ENCODE results near the gene MYCBPAP.

The MYCBPAP gene, protein sequence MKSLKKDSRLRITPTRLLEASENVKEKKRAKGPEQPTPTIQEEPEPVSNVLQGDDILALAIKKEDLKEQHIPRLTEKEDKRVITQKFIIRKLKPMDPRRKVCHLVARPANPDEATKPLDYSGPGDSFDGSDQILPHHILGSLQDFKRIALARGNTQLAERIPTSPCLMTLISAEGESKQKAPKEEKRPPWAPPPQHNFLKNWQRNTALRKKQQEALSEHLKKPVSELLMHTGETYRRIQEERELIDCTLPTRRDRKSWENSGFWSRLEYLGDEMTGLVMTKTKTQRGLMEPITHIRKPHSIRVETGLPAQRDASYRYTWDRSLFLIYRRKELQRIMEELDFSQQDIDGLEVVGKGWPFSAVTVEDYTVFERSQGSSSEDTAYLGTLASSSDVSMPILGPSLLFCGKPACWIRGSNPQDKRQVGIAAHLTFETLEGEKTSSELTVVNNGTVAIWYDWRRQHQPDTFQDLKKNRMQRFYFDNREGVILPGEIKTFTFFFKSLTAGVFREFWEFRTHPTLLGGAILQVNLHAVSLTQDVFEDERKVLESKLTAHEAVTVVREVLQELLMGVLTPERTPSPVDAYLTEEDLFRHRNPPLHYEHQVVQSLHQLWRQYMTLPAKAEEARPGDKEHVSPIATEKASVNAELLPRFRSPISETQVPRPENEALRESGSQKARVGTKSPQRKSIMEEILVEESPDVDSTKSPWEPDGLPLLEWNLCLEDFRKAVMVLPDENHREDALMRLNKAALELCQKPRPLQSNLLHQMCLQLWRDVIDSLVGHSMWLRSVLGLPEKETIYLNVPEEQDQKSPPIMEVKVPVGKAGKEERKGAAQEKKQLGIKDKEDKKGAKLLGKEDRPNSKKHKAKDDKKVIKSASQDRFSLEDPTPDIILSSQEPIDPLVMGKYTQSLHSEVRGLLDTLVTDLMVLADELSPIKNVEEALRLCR

DNA sequence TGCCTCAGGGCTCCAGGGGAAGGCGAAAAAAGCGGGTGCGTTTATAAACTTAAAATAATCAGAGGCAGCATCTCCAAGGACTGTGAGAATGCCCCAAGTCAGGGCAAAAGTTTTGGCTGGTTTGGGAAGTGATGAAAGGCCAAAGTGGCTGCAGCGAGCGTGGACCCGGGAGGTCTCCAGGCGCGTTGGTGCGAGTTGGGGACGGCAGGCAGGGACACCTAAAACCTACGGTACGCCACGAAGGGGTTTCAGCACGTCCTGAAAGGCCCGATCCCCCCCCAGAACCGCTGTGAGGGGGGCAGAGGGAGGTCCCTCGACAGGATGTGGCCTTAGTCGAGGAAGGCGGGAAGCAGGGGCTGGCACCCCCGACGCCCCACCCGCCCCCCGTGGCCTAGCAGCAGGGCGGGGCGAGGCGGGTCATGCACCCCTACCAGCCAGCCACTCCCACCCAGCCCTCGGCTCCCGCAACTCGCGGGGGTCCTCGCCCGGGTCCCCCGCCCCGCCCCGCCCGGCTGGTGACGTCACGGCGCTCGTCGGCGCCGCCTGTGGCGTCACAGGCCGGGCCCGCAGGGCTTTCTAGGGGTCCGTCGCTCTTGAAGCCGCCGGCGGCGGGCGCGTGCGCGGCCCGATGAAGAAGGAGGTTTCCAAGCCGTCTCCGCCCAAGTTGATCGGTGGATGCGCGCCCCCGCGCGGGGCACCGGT, at the start of gene MYCBPAP:
Gene MYCBPAP (plus strand): TSS at position 569 of the 702 bp plus-strand sequence. CDS start 236 bp downstream, outside the sequence.
- peak; percentile 70 for DNase-seq (ENCODE audit: low read depth)

DNA sequence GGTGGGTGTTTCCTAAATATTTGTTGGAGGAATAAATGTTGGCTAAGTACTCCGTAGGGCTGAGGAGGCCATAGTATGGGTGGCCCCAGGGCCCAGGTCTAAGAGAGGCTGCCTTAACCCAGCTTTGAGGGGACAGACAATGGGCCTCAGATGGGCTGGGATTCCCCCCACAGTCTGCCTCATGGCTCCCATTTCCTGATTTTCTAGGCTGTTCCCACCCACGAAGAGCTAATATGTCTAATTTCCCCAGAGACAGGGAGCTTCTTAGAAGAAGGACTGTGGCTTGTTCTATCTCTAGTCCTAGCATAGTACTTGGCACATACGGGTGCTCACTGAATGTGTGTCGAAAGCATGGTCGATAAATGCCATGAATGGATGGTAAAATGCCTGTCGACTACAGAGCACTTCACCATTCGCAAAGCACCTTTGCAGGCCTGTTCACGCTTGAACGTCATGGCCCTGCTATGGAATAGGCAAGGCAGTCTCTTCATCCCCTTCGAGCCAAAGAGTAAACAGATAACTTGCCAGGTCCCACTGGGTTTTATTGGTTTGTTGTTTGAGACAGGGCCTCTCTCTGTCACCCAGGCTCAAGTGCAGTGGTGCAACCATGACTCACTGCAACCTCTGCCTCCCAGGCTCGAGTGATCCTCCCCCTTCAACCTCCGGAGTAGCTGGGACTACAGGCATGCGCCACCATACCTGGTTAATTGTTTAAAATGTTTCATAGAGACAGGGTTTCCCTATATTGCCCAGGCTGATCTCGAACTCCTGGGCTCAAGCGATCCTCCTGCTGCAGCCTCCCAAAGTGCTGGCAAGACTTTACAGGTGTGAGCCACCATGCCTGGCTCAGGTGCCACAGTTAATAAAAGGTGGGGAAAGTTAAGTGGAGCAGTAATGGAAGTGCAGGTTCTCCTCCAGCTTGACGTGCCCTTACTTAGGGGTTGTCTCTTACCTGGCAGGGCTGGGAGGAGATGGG, 49.2 kb upstream of the MYCBPAP start:
- no peak for DNase-seq (ENCODE audit: low read depth)

DNA sequence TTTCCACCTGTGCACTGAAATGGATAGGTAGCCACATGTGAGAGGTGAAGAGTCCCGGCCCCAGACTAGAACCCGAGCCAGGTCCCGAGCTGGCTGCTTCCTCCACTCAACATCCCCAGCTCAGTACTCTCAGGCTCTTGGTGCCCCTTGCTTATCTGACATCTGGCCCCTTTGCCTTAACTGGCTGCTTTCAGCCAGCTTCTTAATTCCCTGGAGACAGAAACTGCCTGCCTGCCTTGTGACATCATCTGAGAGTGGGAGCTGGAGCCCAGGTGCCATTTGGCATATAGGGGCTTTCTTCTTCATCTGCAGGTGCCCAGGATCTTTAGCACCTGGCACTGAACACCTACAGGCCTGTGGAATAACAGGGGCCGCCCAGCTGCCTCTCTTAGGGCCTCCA, 48.5 kb upstream of the MYCBPAP start:
- DNase-seq (ENCODE audit: low read depth), result no peak

DNA sequence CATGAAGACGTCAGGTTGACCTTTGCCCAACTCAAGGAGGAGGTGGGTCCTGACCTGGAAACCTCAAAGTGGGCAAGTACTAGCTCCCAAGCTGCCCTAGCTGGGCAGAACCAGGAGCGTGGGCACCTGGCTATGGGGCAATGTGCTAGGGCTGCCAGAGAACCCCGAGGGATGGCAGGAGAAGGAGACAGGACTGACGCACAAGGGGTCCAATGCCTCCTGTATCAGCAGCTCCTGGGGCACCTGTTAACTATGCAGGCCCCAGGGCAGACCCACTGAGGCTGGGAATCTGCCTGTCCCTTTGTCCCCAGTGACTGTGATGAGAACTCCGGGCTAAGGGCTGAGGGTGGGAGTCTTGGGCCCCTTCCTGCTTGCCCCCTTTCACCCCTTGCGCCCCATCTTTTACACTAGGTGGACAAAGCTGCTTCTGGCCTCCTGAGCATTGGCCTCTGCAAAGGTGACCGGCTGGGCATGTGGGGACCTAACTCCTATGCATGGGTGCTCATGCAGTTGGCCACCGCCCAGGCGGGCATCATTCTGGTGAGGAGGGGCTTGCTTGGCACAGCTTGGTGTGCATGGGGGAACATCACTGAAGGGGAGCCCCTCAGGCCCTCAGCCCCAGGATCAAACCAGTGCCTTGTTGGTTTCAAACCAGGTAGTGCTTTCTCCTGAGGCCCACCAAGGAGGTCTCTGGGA, 47.3 kb upstream of the MYCBPAP start:
- DNase-seq (ENCODE audit: low read depth), result no peak

DNA sequence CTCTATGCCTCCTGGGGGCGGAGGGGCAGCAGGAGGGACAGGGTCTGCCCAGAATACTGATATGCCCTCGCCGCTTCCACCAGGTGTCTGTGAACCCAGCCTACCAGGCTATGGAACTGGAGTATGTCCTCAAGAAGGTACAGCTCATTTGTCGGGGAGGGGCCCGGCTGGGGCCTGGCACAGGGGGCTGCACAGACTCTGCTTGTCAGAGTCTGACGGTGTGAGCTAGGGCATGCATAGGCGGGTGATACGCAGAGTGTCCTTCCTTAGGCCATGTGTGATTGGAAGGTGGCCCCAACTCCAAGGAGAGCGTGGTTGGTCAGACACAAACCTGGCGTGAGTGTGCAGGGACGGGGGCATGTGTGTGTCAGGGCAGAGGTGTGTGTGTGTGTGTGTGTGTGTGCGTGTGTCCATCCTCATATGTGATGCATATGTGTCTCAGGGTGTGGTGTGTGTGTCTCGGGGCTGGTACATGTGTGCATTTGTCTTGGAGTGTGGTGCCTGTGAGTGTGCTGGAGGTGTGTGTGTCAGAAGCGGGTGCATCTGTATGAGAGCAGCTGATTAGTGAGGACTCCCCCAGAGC, 46.6 kb upstream of the MYCBPAP start:
- no peak for DNase-seq (ENCODE audit: low read depth)

DNA sequence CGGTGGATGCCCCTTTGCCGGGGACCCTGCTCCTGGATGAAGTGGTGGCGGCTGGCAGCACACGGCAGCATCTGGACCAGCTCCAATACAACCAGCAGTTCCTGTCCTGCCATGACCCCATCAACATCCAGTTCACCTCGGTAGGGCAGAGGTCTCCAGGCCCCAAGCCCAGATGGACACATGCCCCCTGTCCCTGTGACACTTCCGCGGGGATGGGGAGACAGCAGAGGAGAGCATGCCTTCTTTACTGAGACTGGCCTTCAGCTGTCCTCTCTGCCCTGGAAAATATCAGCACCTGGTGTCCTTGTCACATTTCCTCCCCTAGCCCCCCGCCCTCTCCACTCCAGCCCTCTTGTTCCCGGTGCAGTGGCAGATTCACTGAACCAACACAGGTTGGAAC, 45.8 kb upstream of the MYCBPAP start:
- no peak for DNase-seq (ENCODE audit: low read depth)

DNA sequence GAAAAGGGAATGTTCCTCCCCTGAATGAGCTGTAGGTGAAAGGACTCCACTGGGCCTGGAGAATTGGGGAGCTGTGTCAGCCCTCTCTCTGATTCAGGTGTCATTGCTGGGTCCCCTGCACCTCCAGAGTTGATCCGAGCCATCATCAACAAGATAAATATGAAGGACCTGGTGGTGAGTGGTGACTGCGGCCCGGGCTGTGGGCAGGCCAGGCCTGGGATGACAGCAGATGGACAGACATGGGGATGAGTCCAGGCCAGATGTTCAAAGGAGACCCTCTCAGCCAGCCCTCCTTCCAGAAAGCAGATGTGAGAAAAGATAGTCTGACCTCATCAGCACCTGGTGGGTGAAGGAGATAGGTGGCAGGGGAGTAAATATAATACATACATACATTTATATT, 44.1 kb upstream of the MYCBPAP start:
- no peak for DNase-seq (ENCODE audit: low read depth)

DNA sequence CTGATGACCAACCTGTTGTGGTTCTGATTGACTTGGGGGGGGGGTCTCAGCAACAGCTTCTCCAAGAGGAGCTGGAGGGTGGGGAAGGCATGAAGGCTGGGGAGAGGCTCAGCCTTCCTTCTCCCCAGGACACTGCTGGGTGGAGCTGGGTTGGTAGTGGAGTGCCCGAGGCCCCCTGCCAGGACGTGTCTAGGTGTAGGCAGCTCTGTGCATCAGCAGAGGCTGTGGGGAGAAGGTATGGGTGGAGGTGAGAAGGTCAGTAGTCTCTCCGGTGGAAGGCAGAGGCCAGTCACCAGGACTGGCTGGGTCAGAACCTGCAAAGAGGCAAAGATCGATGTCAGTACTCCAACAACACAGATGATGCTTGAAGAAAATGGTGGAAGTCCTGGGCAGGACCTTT, 43.5 kb upstream of the MYCBPAP start:
- DNase-seq (ENCODE audit: low read depth), result no peak

DNA sequence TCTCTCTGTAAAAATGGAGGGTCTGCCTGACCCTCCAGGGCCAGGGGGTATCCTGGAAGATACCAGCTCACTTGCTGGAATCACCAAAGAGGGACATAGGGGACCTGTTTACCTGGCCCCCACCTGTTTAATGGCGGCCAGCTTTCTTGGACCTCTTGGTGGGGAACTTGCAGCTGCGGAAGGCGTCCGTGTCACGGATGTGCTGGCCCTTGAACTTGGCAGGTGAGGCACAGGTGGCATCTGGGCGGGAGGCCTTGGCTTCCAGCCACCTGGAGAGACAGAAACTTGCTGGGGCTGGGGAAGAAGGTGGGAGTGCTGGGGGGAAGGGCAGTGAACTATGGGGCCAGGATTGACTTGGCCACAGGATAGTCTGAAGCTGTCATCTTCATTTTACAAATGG, 43.1 kb upstream of the MYCBPAP start:
- no peak for DNase-seq (ENCODE audit: low read depth)

DNA sequence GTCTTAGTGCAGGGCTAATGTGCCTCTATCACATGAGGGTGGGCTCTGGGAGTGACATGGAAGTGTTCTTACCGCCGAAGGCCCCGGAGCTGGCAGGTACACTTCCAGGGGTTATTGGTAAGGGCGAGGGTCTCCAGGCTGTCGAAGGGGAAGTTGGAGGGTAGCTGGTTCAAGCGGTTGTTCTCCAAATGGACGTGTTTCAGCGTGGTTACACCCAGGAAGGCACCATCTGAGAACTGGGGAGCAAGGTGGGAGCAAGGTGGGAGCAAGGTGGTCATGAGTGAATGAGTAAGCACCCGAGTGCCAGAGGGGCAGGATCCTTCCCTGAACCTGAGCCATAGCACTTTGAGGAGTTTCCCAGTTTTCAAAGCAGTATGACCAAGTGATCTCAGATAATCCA, 42.6 kb upstream of the MYCBPAP start:
- no peak for DNase-seq (ENCODE audit: low read depth)

DNA sequence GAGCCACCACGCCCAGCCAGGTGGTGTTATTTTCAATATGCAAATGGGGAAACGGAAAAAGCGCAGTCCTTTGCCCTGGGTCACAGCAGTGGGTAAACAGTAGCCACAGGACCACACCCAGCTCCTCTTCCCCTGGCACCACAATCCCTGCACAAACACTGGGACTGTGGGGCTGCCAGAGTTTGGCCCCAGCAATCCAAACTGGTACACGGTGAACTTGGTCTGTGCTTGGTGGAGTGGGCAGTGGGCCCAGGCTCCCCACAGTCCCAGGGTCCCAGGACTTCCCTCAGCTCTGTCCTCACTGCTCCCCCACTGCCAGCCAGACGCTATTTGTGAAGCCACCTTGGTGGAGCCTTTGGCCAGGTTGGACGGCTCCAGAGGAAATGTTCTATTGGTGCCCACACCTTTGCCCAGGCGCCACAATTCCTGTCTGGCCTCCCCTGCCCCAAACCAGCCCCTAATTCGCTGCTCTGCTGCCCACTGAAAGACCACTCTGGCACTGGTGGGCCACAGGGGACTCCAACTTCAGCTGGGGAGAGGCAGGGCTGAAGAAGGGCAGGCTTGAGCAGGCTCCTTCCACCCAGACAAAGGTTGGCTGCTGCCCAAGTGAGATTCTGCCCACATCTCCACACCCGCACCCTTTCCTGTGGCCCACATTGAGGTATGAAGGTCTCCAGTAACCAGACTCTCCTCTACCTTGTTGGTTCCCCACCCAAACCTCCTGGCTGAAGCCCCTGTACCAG, 41.7 kb upstream of the MYCBPAP start:
- DNase-seq (ENCODE audit: low read depth), result no peak

DNA sequence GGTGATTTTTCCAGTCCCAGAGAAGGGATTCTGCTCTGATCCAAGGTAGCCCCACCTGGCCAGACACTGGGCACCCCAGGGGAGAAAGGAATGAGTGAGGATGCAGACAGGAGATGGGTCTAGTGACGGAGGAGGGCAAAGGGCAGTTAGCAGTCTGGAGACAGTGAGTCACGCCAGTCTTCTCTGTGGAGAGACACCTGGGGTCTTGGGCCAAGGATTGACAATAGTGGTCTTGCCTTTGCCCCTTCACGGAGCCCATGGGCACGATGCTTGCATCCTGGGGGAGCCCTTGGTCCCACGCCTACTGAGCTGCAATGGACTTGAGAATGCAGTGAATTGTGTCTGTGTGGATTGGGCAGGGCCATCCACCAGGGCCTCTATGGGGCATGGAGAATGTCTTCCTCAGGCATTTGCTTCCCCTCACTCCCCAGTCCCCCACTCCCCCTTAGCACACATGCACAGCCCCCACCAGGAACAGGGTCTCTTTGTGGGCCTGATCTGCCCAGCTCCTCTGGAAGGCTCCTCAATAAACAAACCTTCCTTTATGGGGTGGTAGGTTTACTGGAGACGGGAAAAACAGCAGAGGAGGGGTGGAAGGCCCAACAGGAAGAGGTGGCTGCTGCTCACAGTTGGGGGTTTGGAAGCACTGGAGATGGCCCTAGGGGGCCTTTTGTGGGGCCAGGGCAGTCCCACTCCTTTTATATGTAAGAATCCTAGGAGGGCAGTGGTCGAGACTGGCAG, 41.0 kb upstream of the MYCBPAP start:
- no peak for DNase-seq (ENCODE audit: low read depth)

DNA sequence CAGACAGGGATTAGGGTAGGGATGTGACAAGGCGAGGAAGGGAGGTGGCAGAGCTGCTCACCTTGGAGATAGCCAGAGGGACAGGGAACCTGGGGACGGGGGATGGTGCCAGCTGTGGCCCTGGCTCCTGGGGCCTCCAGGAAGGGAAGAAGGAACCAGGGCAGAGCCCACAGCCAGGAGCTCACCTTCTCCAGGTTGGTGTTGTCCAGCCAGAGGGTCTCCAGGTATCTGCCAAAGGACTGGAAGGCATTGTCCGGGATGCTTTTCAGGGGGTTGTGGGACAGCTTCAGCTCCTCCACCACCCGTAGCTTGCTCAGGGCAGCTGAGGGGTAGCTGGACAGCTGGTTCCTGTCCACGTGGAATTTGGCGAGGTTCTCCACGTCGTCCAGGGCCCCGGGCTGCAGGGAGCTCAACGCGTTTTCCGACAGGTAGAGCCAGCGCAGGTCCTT, 40.4 kb upstream of the MYCBPAP start:
- no peak for DNase-seq (ENCODE audit: low read depth)

DNA sequence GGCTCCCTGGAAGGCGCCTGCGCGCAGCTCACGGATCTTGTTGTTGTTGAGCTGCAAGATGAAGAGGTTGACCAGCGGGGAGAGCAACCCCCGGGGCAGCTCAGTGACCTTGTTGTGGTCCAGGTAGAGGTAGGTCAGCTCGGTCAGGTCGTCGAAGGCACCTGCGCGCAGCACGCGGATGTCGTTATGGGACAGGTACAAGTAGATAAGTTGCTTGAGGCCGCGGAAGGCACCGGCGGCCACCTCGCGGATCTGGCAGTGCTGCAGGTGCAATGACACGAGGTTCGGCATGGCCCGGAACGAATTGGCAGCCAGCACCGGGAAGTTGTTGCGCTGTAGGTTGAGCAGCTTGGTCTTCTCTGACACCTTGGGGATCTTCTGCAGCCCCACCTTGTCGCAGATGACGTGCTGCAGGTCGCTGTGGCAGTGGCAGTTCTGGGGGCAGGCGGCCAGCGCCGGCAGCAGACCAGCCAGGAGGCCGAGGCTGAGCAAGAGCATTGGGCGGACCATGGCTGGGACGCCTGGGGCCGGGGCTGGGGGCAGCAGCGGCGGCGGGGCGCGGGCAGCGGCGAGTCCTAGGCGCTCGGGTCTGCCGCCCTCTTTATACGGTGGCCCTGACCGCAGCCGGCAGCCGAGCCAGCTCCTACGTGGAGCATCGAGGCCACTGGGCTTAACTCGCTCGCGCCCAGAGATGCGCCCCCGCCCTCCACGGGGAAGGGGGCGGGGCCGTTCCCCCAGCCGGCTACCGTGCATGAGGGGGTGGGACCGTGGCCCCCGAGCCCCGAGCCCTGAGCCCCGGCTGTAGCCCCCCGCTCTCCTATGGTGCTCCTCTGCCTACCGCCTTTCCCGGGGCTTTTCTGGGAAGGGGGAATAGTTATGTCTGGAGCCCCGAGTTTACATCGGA, 39.7 kb upstream of the MYCBPAP start, which contains the start of gene CHAD:
Gene CHAD (minus strand): TSS at position 577 of the 904 bp plus-strand sequence. CDS start 67 bp downstream, at position 510.
- DNase-seq (ENCODE audit: low read depth), result no peak

DNA sequence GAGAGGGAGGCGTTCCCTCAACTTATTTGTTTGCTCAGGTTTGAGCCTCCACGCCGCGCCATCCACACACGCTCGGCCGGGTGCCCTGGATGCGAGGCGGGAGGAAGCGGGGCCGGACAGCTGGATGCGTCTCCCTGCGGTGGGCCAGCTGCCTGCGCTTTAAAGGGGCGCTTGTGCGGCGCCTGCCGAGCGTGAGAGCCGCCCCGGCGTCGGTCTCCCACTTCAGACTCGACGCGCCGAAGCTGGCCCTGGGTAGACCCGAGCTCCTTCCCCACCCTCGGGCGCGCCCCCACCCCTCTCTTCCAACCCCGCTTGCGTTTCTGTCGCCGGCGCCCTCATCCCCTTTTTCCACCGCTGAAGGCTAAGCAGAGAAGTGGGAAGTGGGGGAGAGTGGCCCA, 39.0 kb upstream of the MYCBPAP start:
- DNase-seq (ENCODE audit: low read depth), result no peak

DNA sequence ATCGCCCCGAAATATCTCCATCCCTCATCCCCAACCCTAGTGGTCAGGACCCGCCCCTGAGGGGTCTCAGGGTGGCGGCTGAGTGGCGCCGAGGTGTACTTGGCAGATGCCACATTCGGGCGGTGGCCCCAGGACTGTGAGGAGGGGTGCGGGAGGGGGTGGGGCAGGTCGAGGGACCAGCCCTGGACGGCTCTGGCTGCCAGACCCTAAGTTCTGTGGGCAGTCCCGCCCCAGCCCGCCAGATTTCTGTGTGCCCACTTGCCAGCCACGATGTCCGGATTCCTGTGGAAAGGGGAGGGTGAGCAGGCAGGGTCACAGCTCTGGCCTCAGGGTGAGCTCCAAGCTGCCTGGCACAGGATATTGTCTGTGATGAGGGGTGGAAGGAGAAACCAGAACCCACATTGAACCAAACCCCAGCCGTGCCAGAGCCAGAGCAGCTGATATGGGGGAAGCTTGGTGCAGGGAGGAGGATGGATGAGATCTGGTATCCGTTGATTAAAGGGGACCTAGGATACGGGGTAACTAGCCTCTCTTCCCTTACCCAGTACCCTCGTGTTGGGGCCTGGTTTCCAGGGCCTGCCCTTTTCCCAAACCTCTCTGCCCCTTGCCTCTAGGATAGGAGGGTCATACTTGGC, 38.5 kb upstream of the MYCBPAP start:
- DNase-seq (ENCODE audit: low read depth), result no peak

DNA sequence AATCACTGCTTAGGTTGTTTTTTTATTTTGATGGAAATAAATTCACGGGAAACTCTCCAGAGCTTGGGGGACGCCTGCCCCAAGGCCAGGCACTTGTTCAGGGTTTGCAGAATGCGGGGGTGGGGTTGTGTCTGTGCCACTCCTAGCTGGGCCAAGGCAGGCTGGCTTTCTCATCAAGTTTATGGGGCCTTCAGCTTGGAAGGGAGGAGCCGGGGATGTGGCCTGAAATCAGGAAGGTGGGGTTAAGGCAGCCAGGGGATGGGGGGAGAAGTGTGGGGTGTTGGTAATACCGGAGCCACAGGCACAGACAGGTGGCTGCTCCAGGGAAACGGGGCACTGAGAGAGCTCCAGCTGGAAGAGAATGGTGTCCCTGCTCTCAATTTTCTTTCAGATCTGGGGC, 37.8 kb upstream of the MYCBPAP start:
- no peak for DNase-seq (ENCODE audit: low read depth)
